H1 (cell line): ENCODE results near the gene SLC35F3.

ENCODE experiments used
- BACH1 ChIP-seq: IDR thresholded peaks from 2 replicates; pipeline ENCODE4 v1.6.1; 2012; ENCODE audit warnings: low read length, improper control_type of control experiment
- CREB1 ChIP-seq: IDR thresholded peaks from 2 replicates; pipeline ENCODE4 v1.6.1; 2012; ENCODE audit warnings: inconsistent platforms
- EGR1 ChIP-seq: IDR thresholded peaks from 2 replicates; pipeline ENCODE4 v1.6.1; 2011; ENCODE audit warnings: low read depth, low read length, borderline replicate concordance
- GABPA ChIP-seq: IDR thresholded peaks from 2 replicates; pipeline ENCODE4 v1.6.1; 2011; ENCODE audit warnings: mild to moderate bottlenecking, low read length, moderate library complexity, borderline replicate concordance; ENCODE audit not compliant: insufficient read depth
- JUN ChIP-seq: IDR thresholded peaks from 2 replicates; pipeline ENCODE4 v1.6.1; 2011; ENCODE audit warnings: low read depth, mild to moderate bottlenecking, improper control_type of control experiment, low read length
- JUND ChIP-seq: IDR thresholded peaks from 2 replicates; pipeline ENCODE4 v1.6.1; 2011; ENCODE audit warnings: mild to moderate bottlenecking, improper control_type of control experiment, low read length
- POLR2A ChIP-seq, 2 experiments: IDR thresholded peaks; 1 replicate in 1 of 2; 2 replicates in 1 of 2; pipeline ENCODE4 v1.6.1; 2011; ENCODE audit warnings: low read depth in 2 of 2, low read length in 2 of 2, mild to moderate bottlenecking in 2 of 2; ENCODE audit errors: control extremely low read depth in 1 of 2
- POLR2AphosphoS5 ChIP-seq: IDR thresholded peaks from 2 replicates; pipeline ENCODE4 v1.6.1; 2011; ENCODE audit warnings: low read depth, low read length
- RAD21 ChIP-seq, 2 experiments: IDR thresholded peaks in 1 of 2; conservative IDR thresholded peaks in 1 of 2; 2 replicates each; pipeline ENCODE4 v1.6.1; 2011; ENCODE audit warnings: low read depth in 2 of 2, low read length in 2 of 2, improper control_type of control experiment in 1 of 2, inconsistent platforms in 1 of 2, mild to moderate bottlenecking in 1 of 2, moderate library complexity in 1 of 2
- SP1 ChIP-seq: IDR thresholded peaks from 2 replicates; pipeline ENCODE4 v1.6.1; 2011; ENCODE audit warnings: low read depth, low read length
- TAF1 ChIP-seq: IDR thresholded peaks from 2 replicates; pipeline ENCODE4 v1.6.1; 2011; ENCODE audit warnings: mild to moderate bottlenecking, low read depth, low read length
- YY1 ChIP-seq: IDR thresholded peaks from 2 replicates; pipeline ENCODE4 v1.6.1; 2011; ENCODE audit warnings: low read depth, mild to moderate bottlenecking, low read length
- TF ChIP-seq, protein P1 (sequence below), 3 experiments: IDR thresholded peaks; 1 replicate in 2 of 3; 2 replicates in 1 of 3; pipeline versions ENCODE4 v1.5.1 to v1.6.1; 2011; ENCODE audit warnings: low read length in 3 of 3, mild to moderate bottlenecking in 3 of 3, inconsistent platforms in 2 of 3, low read depth in 1 of 3, moderate library complexity in 1 of 3; ENCODE audit not compliant: insufficient read depth in 1 of 3; ENCODE audit errors: control extremely low read depth in 1 of 3

- TF ChIP-seq, protein P1, sequence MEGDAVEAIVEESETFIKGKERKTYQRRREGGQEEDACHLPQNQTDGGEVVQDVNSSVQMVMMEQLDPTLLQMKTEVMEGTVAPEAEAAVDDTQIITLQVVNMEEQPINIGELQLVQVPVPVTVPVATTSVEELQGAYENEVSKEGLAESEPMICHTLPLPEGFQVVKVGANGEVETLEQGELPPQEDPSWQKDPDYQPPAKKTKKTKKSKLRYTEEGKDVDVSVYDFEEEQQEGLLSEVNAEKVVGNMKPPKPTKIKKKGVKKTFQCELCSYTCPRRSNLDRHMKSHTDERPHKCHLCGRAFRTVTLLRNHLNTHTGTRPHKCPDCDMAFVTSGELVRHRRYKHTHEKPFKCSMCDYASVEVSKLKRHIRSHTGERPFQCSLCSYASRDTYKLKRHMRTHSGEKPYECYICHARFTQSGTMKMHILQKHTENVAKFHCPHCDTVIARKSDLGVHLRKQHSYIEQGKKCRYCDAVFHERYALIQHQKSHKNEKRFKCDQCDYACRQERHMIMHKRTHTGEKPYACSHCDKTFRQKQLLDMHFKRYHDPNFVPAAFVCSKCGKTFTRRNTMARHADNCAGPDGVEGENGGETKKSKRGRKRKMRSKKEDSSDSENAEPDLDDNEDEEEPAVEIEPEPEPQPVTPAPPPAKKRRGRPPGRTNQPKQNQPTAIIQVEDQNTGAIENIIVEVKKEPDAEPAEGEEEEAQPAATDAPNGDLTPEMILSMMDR (IDR thresholded peaks at IDR 0.05; ENCODE audit: control extremely low read depth in 1 of 3, insufficient read depth in 1 of 3, low read depth in 1 of 3, low read length in 3 of 3), result no peak
- no peak for TF ChIP-seq POLR2AphosphoS5
- TF ChIP-seq RAD21 (IDR thresholded peaks at IDR 0.05 in 1 of 2, conservative IDR thresholded peaks at IDR 0.05 in 1 of 2; ENCODE audit: low read depth in 2 of 2, low read length in 2 of 2), result no peak
- no peak for TF ChIP-seq GABPA
- no peak for TF ChIP-seq JUN
- no peak for TF ChIP-seq YY1
- TF ChIP-seq POLR2A (IDR thresholded peaks at IDR 0.05; ENCODE audit: control extremely low read depth in 1 of 2, low read depth in 2 of 2, low read length in 2 of 2), result no peak
- no peak for TF ChIP-seq TAF1
- no peak for TF ChIP-seq BACH1
- no peak for TF ChIP-seq JUND
- no peak for TF ChIP-seq CREB1
- no peak for TF ChIP-seq EGR1
- TF ChIP-seq SP1, result no peak
Measured at GRCh38 chr1:234091065-234091401, 186.6 kb downstream of the SLC35F3 start.
